Hepatocyte (in vitro differentiated cells): ENCODE results near the gene HOXD8.

Source experiments
- CTCF ChIP-seq: fragments of 200-600 bp; sonication (generic); IDR thresholded peaks from 2 replicates; pipeline ENCODE4 v1.5.1; 2016; ENCODE audit warnings: antibody characterized with exemption, mild to moderate bottlenecking; ENCODE audit not compliant: poor library complexity
- EZH2 ChIP-seq: fragments of 200-600 bp; sonication (generic); IDR thresholded peaks from 2 replicates; pipeline ENCODE4 v1.6.1; 2016; ENCODE audit warnings: antibody characterized with exemption, mild to moderate bottlenecking, borderline replicate concordance
- EZH2phosphoT487 ChIP-seq: fragments of 200-600 bp; sonication (generic); IDR thresholded peaks from one replicate; pipeline ENCODE4 v1.6.1; 2018; ENCODE audit warnings: antibody characterized with exemption, mild to moderate bottlenecking, low read depth, moderate library complexity; ENCODE audit not compliant: unreplicated experiment, severe bottlenecking

- TF ChIP-seq CTCF, result no peak
- no peak for TF ChIP-seq EZH2
- TF ChIP-seq EZH2phosphoT487, result no peak
Measured at GRCh38 chr2:176134035-176134434, 4.5 kb downstream of the HOXD8 start.
